Lower leg skin (tissue), 3 donors: ENCODE measurements around the gene CXCL9.

Experiments
- CTCF ChIP-seq, 3 donors: fragments of 450-650 bp; IDR thresholded peaks; one replicate each; pipeline ENCODE4 v1.5.1; 2016; ENCODE audit warnings: antibody characterized with exemption in 3 of 3, mild to moderate bottlenecking in 3 of 3, moderate library complexity in 2 of 3
- POLR2A ChIP-seq, 2 donors: fragments of 450-650 bp; IDR thresholded peaks; one replicate each; pipeline ENCODE4 v1.6.1; 2016 to 2017; ENCODE audit warnings: antibody characterized with exemption in 2 of 2, mild to moderate bottlenecking in 1 of 2, moderate library complexity in 1 of 2

- TF ChIP-seq CTCF (IDR thresholded peaks at IDR 0.05) (no peak), POLR2A (IDR thresholded peaks at IDR 0.05) (no peak)
Observed at GRCh38 chr4:76022677-76023076, 15.4 kb upstream of the CXCL9 start.
